ENCODE results near the gene ADAMTSL3. TPM values are rescaled to one million over a fixed set of nuclear protein-coding genes. Genes with fewer than 3 reads are reported as not detected.
A peak's percentile ranks its signal among the peaks of the same experiment; 100 is the strongest.

ADAMTSL3 gene
- total RNA-seq, 1 donor from 2014 or later: 0.07 TPM

DNA sequence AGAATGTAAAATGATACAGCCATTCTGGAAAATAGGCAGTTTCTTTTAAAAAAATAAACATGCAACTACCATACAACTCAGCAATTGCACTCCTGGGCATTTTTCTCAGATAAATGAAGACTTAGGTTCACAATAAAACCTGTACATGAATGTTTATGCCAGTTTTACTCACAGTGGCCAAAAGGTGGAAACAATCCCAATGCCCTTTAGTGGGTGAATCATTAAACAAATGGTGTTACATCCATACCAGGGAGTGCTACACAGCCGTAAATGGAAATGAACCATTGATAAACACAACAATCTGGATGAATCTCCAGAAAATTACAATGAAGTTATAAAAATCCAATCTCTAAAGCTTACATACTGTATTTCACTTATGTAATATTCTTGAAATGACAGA is 140.3 kb downstream of the ADAMTSL3 start:
- H3K27ac Mint-ChIP-seq (ENCODE audit: unreplicated experiment): no peak overlapping the region
- H3K36me3 Mint-ChIP-seq (ENCODE audit: low read depth): no peaks in the 10 kb centered on the region
- no peak overlapping the region for H3K4me3 Mint-ChIP-seq
- TF ChIP-seq, protein P1, sequence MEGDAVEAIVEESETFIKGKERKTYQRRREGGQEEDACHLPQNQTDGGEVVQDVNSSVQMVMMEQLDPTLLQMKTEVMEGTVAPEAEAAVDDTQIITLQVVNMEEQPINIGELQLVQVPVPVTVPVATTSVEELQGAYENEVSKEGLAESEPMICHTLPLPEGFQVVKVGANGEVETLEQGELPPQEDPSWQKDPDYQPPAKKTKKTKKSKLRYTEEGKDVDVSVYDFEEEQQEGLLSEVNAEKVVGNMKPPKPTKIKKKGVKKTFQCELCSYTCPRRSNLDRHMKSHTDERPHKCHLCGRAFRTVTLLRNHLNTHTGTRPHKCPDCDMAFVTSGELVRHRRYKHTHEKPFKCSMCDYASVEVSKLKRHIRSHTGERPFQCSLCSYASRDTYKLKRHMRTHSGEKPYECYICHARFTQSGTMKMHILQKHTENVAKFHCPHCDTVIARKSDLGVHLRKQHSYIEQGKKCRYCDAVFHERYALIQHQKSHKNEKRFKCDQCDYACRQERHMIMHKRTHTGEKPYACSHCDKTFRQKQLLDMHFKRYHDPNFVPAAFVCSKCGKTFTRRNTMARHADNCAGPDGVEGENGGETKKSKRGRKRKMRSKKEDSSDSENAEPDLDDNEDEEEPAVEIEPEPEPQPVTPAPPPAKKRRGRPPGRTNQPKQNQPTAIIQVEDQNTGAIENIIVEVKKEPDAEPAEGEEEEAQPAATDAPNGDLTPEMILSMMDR (conservative IDR thresholded peaks at IDR 0.05): no peak
- no peak for DNase-seq (ENCODE audit: low read depth, low spot score)
- no peaks in the 10 kb centered on the region for H3K9me3 Mint-ChIP-seq
- no peaks in the 10 kb centered on the region for H3K4me1 Mint-ChIP-seq
- no peaks in the 10 kb centered on the region for H3K27me3 Mint-ChIP-seq (ENCODE audit: low read depth)

DNA sequence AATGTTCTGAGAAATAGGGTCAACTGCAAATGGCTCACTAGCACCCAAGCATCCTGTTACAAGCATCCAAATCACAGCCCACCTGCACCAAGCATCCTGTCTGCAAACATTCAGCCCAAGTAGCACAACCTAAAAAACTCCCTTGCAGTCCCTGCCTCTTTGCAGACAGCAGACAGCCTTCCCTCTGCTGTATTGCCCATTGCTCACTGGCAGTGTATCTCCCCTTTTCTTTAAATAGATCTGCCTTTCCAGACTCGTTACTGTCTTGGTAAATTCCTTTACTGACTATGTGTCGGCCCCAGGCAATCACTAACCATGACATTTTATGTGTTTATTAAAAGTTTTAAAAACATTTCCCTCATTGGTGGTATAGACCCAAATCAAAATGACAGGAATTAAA is 155.4 kb downstream of the ADAMTSL3 start:
- no peak overlapping the region for H3K4me3 Mint-ChIP-seq
- no peak for DNase-seq (ENCODE audit: low read depth, low spot score)
- H3K9me3 Mint-ChIP-seq: peaks cover 10% of the 10 kb centered on the region
- no peaks in the 10 kb centered on the region for H3K4me1 Mint-ChIP-seq
- TF ChIP-seq, protein P1 (conservative IDR thresholded peaks at IDR 0.05): no peak
- no peak overlapping the region for H3K27ac Mint-ChIP-seq (ENCODE audit: unreplicated experiment)
- H3K27me3 Mint-ChIP-seq (ENCODE audit: low read depth): no peaks in the 10 kb centered on the region
- H3K36me3 Mint-ChIP-seq (ENCODE audit: low read depth): peaks cover 3% of the 10 kb centered on the region

DNA sequence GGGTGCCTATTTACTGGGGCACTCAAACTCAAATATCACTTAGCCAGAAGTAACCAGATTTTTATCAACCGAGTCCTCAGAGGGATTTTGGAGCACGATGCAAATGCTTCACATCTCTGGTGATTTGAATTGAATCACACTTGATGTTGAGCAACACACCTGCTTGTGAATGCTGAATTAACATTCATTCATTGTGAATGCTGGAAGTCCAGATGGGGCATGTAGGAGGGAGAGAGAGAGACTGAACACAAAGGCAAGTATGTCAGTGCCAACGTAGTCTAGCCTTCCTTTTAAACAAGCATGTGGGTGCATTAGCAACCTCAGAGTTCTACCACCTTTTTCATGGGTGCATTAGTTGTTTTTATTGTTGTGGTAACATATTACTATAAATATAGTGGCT is 156.2 kb downstream of the ADAMTSL3 start:
- H3K36me3 Mint-ChIP-seq (ENCODE audit: low read depth): peaks cover 3% of the 10 kb centered on the region
- no peaks in the 10 kb centered on the region for H3K27me3 Mint-ChIP-seq (ENCODE audit: low read depth)
- H3K27ac Mint-ChIP-seq (ENCODE audit: unreplicated experiment): no peak overlapping the region
- TF ChIP-seq, protein P1 (conservative IDR thresholded peaks at IDR 0.05): no peak
- H3K4me1 Mint-ChIP-seq: peaks cover 4% of the 10 kb centered on the region
- no peak overlapping the region for H3K4me3 Mint-ChIP-seq
- no peak for DNase-seq (ENCODE audit: low read depth, low spot score)
- peaks cover 10% of the 10 kb centered on the region for H3K9me3 Mint-ChIP-seq

DNA sequence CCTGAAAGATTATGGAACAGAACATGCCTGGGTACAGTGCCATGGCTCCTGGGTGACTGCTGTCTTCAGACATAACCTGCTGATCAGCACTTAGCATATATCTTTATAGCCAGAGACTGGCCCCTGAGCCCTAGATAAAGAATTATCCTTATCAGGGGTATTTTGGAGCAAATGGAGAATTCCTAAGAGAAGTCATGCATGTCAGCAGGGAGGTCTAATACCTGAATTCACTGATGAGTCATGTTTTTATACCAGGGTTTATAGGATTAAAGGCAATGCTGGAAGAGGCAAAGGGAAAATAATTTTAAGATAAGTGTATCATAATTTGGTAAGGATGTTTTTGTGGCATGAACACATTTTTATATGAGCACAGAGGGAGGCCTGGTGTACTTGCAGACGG is 159.8 kb downstream of the ADAMTSL3 start:
- Mint-ChIP-seq H3K27me3 (ENCODE audit: low read depth) (no peaks in the 10 kb centered on the region), H3K36me3 (ENCODE audit: low read depth) (peaks cover 1% of the 10 kb centered on the region), H3K9me3 (peaks cover under 1% of the 10 kb centered on the region), H3K27ac (ENCODE audit: unreplicated experiment) (no peak overlapping the region), H3K4me1 (peaks cover 18% of the 10 kb centered on the region), H3K4me3 (no peak overlapping the region)
- no peak for DNase-seq (ENCODE audit: low read depth, low spot score)
- TF ChIP-seq, protein P1 (conservative IDR thresholded peaks at IDR 0.05): no peak

DNA sequence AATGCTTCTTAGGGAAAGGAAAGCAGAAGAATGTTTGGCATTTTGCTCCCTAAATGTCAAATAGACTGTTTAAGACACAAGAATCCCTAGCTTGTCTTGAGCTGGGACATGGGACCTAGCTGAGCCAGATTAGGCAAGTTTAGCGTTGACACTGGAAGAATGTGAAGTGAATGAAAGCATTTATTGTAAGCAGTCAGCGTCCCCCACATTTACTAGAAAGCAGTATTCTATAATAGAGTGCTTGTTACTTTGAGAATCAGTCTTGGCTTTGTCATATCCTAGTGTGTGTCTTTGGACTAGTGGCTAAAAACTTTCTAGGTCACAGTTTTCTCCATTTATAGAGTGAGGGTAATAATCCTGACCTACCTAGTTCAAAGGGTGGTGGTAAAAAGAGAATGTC is 161.6 kb downstream of the ADAMTSL3 start:
- DNase-seq (ENCODE audit: low read depth, low spot score): no peak
- Mint-ChIP-seq H3K4me3 (no peak overlapping the region), H3K4me1 (peaks cover 18% of the 10 kb centered on the region), H3K27me3 (ENCODE audit: low read depth) (no peaks in the 10 kb centered on the region), H3K27ac (ENCODE audit: unreplicated experiment) (peak overlapping the region; percentile 84), H3K36me3 (ENCODE audit: low read depth) (no peaks in the 10 kb centered on the region), H3K9me3 (no peaks in the 10 kb centered on the region)
- TF ChIP-seq, protein P1 (conservative IDR thresholded peaks at IDR 0.05): no peak

Measured in neural crest cell (in vitro differentiated cells).